ENCODE data around the gene MXD4.
"Not testable (repeated sequence)": the region's sequence is repeated elsewhere in the genome, so short reads cannot be mapped to it uniquely, and the experiment has no call there.

Gene MXD4

GRCh38 chr4:2219233-2219760 lies 42.6 kb downstream of the MXD4 start:
- DNase-seq (ENCODE audit: low read depth in 2 of 2), result no peak

- DNase-seq (ENCODE audit: low read depth in 2 of 2), result no peak
These were observed 43.5 kb downstream of the MXD4 start for GRCh38 chr4:2218436-2218835.

GRCh38 chr4:2217726-2218125 lies 44.2 kb downstream of the MXD4 start:
- DNase-seq (ENCODE audit: low read depth in 2 of 2), result no peak

- DNase-seq (ENCODE audit: low read depth in 2 of 2), result no peak
These were observed 49.1 kb downstream of the MXD4 start for GRCh38 chr4:2212831-2213230.

- DNase-seq (ENCODE audit: low read depth in 2 of 2), result not testable (repeated sequence)
These were observed 59.1 kb downstream of the MXD4 start for GRCh38 chr4:2202789-2203188.

All from stimulated activated CD8-positive, alpha-beta memory T cell treated with anti-CD3 and anti-CD28 coated beads, Interleukin-2, amount 100 ng/mL, for 1 hour (primary cell).